ENCODE measurements around the gene ZMYM2.

- TF ChIP-seq GATA2 (IDR thresholded peaks at IDR 0.05; ENCODE audit: low read depth, low read length), result no peak
- no peak for TF ChIP-seq GATA3 (IDR thresholded peaks at IDR 0.05; ENCODE audit: low read depth, low read length)
These were observed 140.8 kb downstream of the ZMYM2 start for GRCh38 chr13:20099319-20099718.

Measured in SH-SY5Y (cell line).